ENCODE data around the gene RNLS. TPM values are rescaled to one million over a fixed set of nuclear protein-coding genes. Genes with fewer than 3 reads are reported as not detected.
A peak's percentile ranks its signal among the peaks of the same experiment; 100 is the strongest.

Gene RNLS
- total RNA-seq = 24.7 and 25.9 TPM in 2 replicates

DNA sequence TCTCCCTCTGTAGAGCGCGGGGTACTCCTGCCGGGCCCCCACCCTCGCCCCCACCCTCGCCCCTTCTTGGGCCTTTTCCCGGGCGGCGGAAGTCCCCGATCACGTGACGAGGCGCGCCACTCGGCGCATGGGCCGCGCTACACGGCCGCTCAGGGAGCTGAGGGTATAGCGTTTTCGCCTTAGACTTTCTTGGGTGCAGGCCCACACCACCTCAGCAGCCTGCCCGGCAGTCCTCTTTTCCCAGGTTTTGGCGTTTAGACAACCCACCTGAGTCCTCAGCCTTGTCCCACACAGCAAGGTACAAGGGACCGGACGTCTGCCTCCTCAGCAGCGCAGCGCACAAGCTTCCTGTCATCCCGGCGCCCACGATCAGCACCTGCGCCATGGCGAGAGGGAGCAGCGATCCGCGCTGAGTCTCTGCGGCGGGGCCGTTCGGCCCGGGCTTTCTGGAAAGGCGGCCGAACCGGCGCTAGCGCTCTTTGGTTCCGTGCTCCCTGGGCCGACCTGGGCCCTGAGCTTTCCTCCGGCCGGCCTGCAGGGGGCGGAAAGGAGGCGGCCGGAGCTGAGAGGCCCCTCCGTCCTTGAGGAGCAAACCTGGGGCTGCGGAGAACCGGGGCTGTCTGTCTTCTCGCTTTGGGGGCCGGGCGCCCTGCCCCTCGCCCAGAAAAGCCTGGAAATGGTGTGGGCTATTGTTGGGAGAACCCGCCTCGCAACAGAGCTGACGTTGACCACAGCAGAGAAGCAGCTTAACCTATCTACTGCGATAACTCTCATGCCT is at the start of gene RNLS:
TSS of gene RNLS (minus strand) at position 513 of the 778 bp plus-strand sequence.
- Histone ChIP-seq H3K27me3 (ENCODE audit: control insufficient read depth, insufficient read depth, low read length) (no peaks in the 10 kb centered on the region), H3K36me3 (ENCODE audit: control insufficient read depth, insufficient read depth, low read length) (no peaks in the 10 kb centered on the region), H3K4me3 (ENCODE audit: low read depth, low read length) (peak within 1 kb of the TSS; percentile 41)
- peak; percentile 86 for TF ChIP-seq CTCF (IDR thresholded peaks at IDR 0.05; ENCODE audit: insufficient read depth, low read length, poor library complexity, severe bottlenecking)
- no peak for DNase-seq (ENCODE audit: low read depth)

DNA sequence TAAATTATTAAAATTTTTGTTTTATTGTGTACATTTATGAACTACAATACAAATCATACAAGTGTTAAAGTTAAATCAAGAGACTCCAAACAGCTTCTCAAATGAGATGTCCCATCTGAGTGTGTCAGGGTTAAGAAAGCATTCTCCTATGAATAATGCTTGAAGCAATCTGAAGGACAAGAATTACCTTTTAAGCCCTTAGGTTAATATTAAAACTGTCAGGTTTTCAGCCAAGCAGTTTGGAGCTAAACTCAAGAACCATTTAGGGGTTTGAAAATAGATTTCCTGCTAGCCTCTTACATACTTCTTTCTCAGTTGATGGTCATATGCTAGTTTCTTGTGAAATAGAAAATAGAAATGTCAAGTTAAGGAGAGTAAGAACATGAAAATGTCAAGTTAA is 41.7 kb upstream of the RNLS start:
- Histone ChIP-seq H3K36me3 (ENCODE audit: control insufficient read depth, insufficient read depth, low read length) (no peaks in the 10 kb centered on the region), H3K4me3 (ENCODE audit: low read depth, low read length) (no peak overlapping the region), H3K27me3 (ENCODE audit: control insufficient read depth, insufficient read depth, low read length) (no peaks in the 10 kb centered on the region)
- DNase-seq (ENCODE audit: low read depth) = no peak
- TF ChIP-seq CTCF (IDR thresholded peaks at IDR 0.05; ENCODE audit: insufficient read depth, low read length, poor library complexity, severe bottlenecking) = no peak

DNA sequence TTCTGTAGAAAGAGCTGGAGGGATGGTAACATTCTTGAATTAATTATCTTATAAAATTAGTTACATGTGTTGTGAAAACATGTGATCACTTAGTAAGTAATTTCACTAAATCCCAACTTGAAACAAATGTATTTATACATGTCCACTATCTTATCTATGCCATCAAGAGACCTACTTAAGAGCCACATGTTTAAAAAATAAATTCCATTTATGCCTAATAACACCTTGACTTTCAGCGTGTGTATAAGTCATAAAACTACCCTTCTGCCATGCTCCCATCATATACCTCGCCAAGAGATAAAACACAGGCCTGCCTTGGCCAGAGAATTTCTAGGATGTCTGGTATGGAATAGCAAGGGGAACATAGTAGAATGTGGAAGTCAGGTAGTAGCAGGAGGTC is 40.7 kb upstream of the RNLS start:
- Histone ChIP-seq H3K36me3 (ENCODE audit: control insufficient read depth, insufficient read depth, low read length) (no peaks in the 10 kb centered on the region), H3K4me3 (ENCODE audit: low read depth, low read length) (no peak overlapping the region), H3K27me3 (ENCODE audit: control insufficient read depth, insufficient read depth, low read length) (no peaks in the 10 kb centered on the region)
- no peak for DNase-seq (ENCODE audit: low read depth)
- no peak for TF ChIP-seq CTCF (IDR thresholded peaks at IDR 0.05; ENCODE audit: insufficient read depth, low read length, poor library complexity, severe bottlenecking)

GRCh38 chr10:88620441-88620840 is 37.3 kb upstream of the RNLS start:
- TF ChIP-seq CTCF (IDR thresholded peaks at IDR 0.05; ENCODE audit: insufficient read depth, low read length, poor library complexity, severe bottlenecking) = no peak
- Histone ChIP-seq H3K4me3 (ENCODE audit: low read depth, low read length) (no peak overlapping the region), H3K27me3 (ENCODE audit: control insufficient read depth, insufficient read depth, low read length) (no peaks in the 10 kb centered on the region), H3K36me3 (ENCODE audit: control insufficient read depth, insufficient read depth, low read length) (no peaks in the 10 kb centered on the region)
- no peak for DNase-seq (ENCODE audit: low read depth)

- Histone ChIP-seq H3K4me3 (ENCODE audit: low read depth, low read length) (no peak overlapping the region), H3K27me3 (ENCODE audit: control insufficient read depth, insufficient read depth, low read length) (no peaks in the 10 kb centered on the region), H3K36me3 (ENCODE audit: control insufficient read depth, insufficient read depth, low read length) (no peaks in the 10 kb centered on the region)
- TF ChIP-seq CTCF (IDR thresholded peaks at IDR 0.05; ENCODE audit: insufficient read depth, low read length, poor library complexity, severe bottlenecking) = no peak
- DNase-seq (ENCODE audit: low read depth) = no peak
Observed at GRCh38 chr10:88618496-88618895, 35.4 kb upstream of the RNLS start.
